ENCODE measurements around the gene FAM124A.

- TF ChIP-seq RNF2 (IDR thresholded peaks at IDR 0.05; ENCODE audit: borderline replicate concordance, low read depth) = no peak
- TF ChIP-seq, protein P1, sequence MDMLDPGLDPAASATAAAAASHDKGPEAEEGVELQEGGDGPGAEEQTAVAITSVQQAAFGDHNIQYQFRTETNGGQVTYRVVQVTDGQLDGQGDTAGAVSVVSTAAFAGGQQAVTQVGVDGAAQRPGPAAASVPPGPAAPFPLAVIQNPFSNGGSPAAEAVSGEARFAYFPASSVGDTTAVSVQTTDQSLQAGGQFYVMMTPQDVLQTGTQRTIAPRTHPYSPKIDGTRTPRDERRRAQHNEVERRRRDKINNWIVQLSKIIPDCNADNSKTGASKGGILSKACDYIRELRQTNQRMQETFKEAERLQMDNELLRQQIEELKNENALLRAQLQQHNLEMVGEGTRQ (IDR thresholded peaks at IDR 0.05) = no peak
- no peak for TF ChIP-seq CTCF (IDR thresholded peaks at IDR 0.05)
- no peak for TF ChIP-seq CEBPB (IDR thresholded peaks at IDR 0.05)
- no peak for TF ChIP-seq POLR2AphosphoS2 (conservative IDR thresholded peaks at IDR 0.05; ENCODE audit: low read length)
- TF ChIP-seq REST (IDR thresholded peaks at IDR 0.05) = no peak
- no peak for TF ChIP-seq POLR2A (IDR thresholded peaks at IDR 0.05; ENCODE audit: low read length)
- no peak for TF ChIP-seq NFE2L2 (conservative IDR thresholded peaks at IDR 0.05; ENCODE audit: low read length)
- no peak for TF ChIP-seq EHMT2 (IDR thresholded peaks at IDR 0.05; ENCODE audit: low read depth)
- TF ChIP-seq KDM5A (IDR thresholded peaks at IDR 0.05) = no peak
- no peak for TF ChIP-seq JUN (IDR thresholded peaks at IDR 0.05)
- no peak for TF ChIP-seq FOSB (CRISPR knock-in tag; IDR thresholded peaks at IDR 0.05)
Observed at GRCh38 chr13:51212758-51213157, 9.4 kb upstream of the FAM124A start.
